Fibroblast of mammary gland (primary cell): ENCODE measurements around the gene GALNT5.
"Not testable (repeated sequence)": the region's sequence is repeated elsewhere in the genome, so short reads cannot be mapped to it uniquely, and the experiment has no call there.

Experiments
- DNase-seq: peaks from one replicate; pipeline ENCODE4 v3.0.0-alpha.2; 2010; ENCODE audit warnings: low read depth
- H3K4me3 ChIP-seq: 2 replicates; pipeline ENCODE4 v1.5.1; 2011; ENCODE audit warnings: low read depth, mild to moderate bottlenecking, low read length, moderate library complexity; ENCODE audit not compliant: control insufficient read depth
- TF ChIP-seq, protein P1 (sequence below): conservative IDR thresholded peaks from 2 replicates; pipeline ENCODE4 v1.5.1; 2011; ENCODE audit warnings: low read depth, low read length, inconsistent platforms; ENCODE audit not compliant: control insufficient read depth, insufficient read depth

GALNT5 gene

GRCh38 chr2:157337978-157338377 lies 80.5 kb downstream of the GALNT5 start:
- no peak overlapping the region for H3K4me3 ChIP-seq
- TF ChIP-seq, protein P1, sequence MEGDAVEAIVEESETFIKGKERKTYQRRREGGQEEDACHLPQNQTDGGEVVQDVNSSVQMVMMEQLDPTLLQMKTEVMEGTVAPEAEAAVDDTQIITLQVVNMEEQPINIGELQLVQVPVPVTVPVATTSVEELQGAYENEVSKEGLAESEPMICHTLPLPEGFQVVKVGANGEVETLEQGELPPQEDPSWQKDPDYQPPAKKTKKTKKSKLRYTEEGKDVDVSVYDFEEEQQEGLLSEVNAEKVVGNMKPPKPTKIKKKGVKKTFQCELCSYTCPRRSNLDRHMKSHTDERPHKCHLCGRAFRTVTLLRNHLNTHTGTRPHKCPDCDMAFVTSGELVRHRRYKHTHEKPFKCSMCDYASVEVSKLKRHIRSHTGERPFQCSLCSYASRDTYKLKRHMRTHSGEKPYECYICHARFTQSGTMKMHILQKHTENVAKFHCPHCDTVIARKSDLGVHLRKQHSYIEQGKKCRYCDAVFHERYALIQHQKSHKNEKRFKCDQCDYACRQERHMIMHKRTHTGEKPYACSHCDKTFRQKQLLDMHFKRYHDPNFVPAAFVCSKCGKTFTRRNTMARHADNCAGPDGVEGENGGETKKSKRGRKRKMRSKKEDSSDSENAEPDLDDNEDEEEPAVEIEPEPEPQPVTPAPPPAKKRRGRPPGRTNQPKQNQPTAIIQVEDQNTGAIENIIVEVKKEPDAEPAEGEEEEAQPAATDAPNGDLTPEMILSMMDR = no peak
- DNase-seq = no peak

- H3K4me3 ChIP-seq = no peak overlapping the region
- DNase-seq = peak; percentile 76
- TF ChIP-seq, protein P1 = no peak
These were observed 82.6 kb downstream of the GALNT5 start for GRCh38 chr2:157339965-157340655.

DNA sequence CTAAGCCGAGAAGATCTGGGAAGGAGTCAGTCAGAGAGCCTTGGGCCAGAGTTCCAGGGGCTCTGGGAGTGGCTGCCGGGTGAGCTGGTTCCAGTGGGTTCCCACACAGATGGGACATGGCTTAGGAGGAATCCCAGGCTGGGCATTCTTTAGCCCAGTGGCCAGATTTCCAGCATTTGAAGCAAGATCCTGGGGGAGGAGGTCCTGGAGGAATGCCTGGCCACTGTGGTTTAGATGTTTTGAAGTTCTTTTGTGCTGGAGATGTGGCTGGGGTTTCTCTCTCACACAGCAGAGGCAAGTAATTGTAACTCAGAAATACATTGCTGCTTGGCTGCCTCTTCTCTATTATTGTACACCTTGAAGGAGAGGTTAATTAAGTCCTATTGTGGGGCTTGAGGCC lies 83.9 kb downstream of the GALNT5 start:
- peak; percentile 41 for DNase-seq
- H3K4me3 ChIP-seq = not testable (repeated sequence)

GRCh38 chr2:157345647-157346389 lies 88.3 kb downstream of the GALNT5 start:
- TF ChIP-seq, protein P1 = no peak
- DNase-seq = no peak
- H3K4me3 ChIP-seq = no peak overlapping the region

- H3K4me3 ChIP-seq = no peak overlapping the region
- TF ChIP-seq, protein P1 = no peak
- DNase-seq = no peak
These were observed 90.9 kb downstream of the GALNT5 start for GRCh38 chr2:157348291-157348921.

- TF ChIP-seq, protein P1 = no peak
- peak; percentile 39 for DNase-seq
These were observed 92.5 kb downstream of the GALNT5 start for GRCh38 chr2:157349949-157350515.

GRCh38 chr2:157355618-157356017 lies 98.1 kb downstream of the GALNT5 start:
- DNase-seq = peak; percentile 23
- TF ChIP-seq, protein P1 = no peak
- no peak overlapping the region for H3K4me3 ChIP-seq

More at GRCh38 chr2:157349949-157350515, 92.5 kb downstream of the GALNT5 start:
- no peak overlapping the region for H3K4me3 ChIP-seq
